Suprapubic skin (tissue), 4 donors: ENCODE measurements around the gene ITGA1. TPM values are rescaled to one million over a fixed set of nuclear protein-coding genes. Genes with fewer than 3 reads are reported as not detected.

ENCODE experiments used
- DNase-seq, 2 donors: peaks; one replicate each; pipeline ENCODE4 v3.0.0-alpha.2; 2019; ENCODE audit warnings: low spot score in 2 of 2
- H3K27ac ChIP-seq: fragments of 200-600 bp; sonication (generic); one replicate; pipeline ENCODE4 v1.5.1; 2019
- H3K27me3 ChIP-seq: fragments of 200-600 bp; sonication (generic); one replicate; pipeline ENCODE4 v1.5.1; 2019
- H3K36me3 ChIP-seq: fragments of 200-600 bp; sonication (generic); one replicate; pipeline ENCODE4 v1.5.1; 2019
- H3K4me1 ChIP-seq: fragments of 200-600 bp; sonication (generic); one replicate; pipeline ENCODE4 v1.5.1; 2019
- H3K4me3 ChIP-seq: fragments of 200-600 bp; sonication (generic); one replicate; pipeline ENCODE4 v1.5.1; 2019; ENCODE audit warnings: mild to moderate bottlenecking
- H3K9me3 ChIP-seq: fragments of 200-600 bp; sonication (generic); one replicate; pipeline ENCODE4 v1.5.1; 2019
- CTCF ChIP-seq, 2 donors: fragments of 200-600 bp in 1 of 2; fragments of 450-650 bp in 1 of 2; sonication (generic) in 1 of 2; IDR thresholded peaks; one replicate each; pipeline ENCODE4 v1.5.1; 2016 to 2019; ENCODE audit warnings: antibody characterized with exemption in 2 of 2, mild to moderate bottlenecking in 1 of 2, moderate library complexity in 1 of 2
- EP300 ChIP-seq: sonication (generic); formaldehyde crosslinking; IDR thresholded peaks from one replicate; pipeline ENCODE4 v1.6.1; 2017; ENCODE audit warnings: antibody characterized with exemption
- POLR2A ChIP-seq, 2 donors: fragments of 450-650 bp; IDR thresholded peaks; one replicate each; pipeline ENCODE4 v1.6.1; 2017; ENCODE audit warnings: antibody characterized with exemption in 2 of 2, mild to moderate bottlenecking in 2 of 2, moderate library complexity in 2 of 2
- POLR2AphosphoS5 ChIP-seq, 3 donors: sonication (generic); formaldehyde crosslinking; IDR thresholded peaks; one replicate each; pipeline ENCODE4 v1.6.1; 2017; ENCODE audit warnings: antibody characterized with exemption in 3 of 3
- WGBS: methylation state at CpG from one replicate; pipeline ENCODE4 v1.1.5; 2018; 5-methylcytosine and 5-hydroxymethylcytosine counted together
- total RNA-seq, 4 donors: library from RNA; depleted of rRNA; stranded (reverse); fragments of >200 nt; gene quantifications; one replicate each; pipeline ENCODE4 v1.1.0, GENCODE V29; 2016

Gene ITGA1
- total RNA-seq, 4 donors from 2014 or later = 2.4 to 9.8 (median 5.9) TPM

DNA sequence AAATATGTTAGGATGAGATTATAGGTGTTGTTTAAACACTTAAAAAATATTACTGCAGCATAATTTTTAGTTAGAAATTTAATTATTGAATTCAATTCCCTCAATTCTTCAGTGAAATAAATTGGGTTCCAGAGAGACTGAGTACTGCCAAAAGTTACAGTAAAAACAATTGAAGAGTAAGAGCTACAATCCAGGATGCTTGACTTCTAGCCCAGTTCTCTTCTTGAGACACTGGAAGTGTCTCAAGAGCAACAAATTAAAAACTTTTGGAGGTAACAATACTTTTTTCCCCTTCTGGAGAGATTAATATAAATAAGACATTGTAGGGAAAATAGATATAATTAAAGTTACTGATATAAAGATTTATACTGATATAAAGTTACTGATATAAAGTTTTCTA is 8.3 kb downstream of the ITGA1 start:
- no peak for DNase-seq
- H3K4me3 ChIP-seq = no peak overlapping the region
- no peak overlapping the region for H3K27ac ChIP-seq
- no peaks in the 10 kb centered on the region for H3K9me3 ChIP-seq
- H3K27me3 ChIP-seq = no peaks in the 10 kb centered on the region
- no peaks in the 10 kb centered on the region for H3K36me3 ChIP-seq
- TF ChIP-seq EP300 = no peak
- no peak for TF ChIP-seq CTCF (IDR thresholded peaks at IDR 0.05)
- no peak for TF ChIP-seq POLR2A (IDR thresholded peaks at IDR 0.05)
- TF ChIP-seq POLR2AphosphoS5 (IDR thresholded peaks at IDR 0.05) = no peak
- peaks cover 26% of the 10 kb centered on the region for H3K4me1 ChIP-seq

- Histone ChIP-seq H3K27ac (no peak overlapping the region), H3K4me3 (no peak overlapping the region), H3K4me1 (peaks cover 32% of the 10 kb centered on the region), H3K27me3 (no peaks in the 10 kb centered on the region), H3K36me3 (no peaks in the 10 kb centered on the region), H3K9me3 (no peaks in the 10 kb centered on the region)
- no peak for TF ChIP-seq POLR2AphosphoS5 (IDR thresholded peaks at IDR 0.05)
- TF ChIP-seq EP300 = no peak
- no peak for TF ChIP-seq POLR2A (IDR thresholded peaks at IDR 0.05)
- TF ChIP-seq CTCF (IDR thresholded peaks at IDR 0.05) = no peak
- no peak for DNase-seq
- WGBS = 74% methylated on average over 2 of the region's 2 CpGs
Observed at GRCh38 chr5:52796516-52797103, 8.9 kb downstream of the ITGA1 start.

DNA sequence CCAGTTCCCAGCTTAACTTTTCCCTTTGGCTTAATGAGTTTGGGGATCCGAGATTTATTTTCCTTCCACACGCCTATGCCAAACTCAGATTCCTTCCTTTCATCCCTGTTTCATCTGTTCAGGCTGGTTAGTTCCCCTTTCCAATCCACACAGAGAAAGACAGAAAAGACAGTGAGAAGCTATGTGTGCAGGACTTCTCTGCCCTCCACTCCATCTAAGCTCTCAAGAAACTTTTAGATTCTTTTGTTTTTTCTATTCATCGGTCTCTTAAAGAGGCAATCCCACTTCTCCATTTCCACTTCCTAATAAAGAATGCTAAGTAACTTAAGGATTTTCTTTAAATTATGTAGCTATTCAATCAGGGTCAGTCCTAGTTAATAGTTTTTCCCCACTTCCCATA is 11.2 kb downstream of the ITGA1 start:
- TF ChIP-seq POLR2A (IDR thresholded peaks at IDR 0.05) (no peak), EP300 (no peak), POLR2AphosphoS5 (IDR thresholded peaks at IDR 0.05) (no peak), CTCF (IDR thresholded peaks at IDR 0.05) (no peak)
- Histone ChIP-seq H3K27ac (peak overlapping the region; percentile 94), H3K9me3 (no peaks in the 10 kb centered on the region), H3K4me1 (peaks cover 53% of the 10 kb centered on the region), H3K27me3 (no peaks in the 10 kb centered on the region), H3K4me3 (peak overlapping the region; percentile 77), H3K36me3 (peaks cover 3% of the 10 kb centered on the region)
- 4% methylated on average over 3 of the region's 3 CpGs for WGBS
- DNase-seq = no peak

GRCh38 chr5:52799358-52799982 is 11.8 kb downstream of the ITGA1 start:
- TF ChIP-seq CTCF (IDR thresholded peaks at IDR 0.05) (no peak), POLR2AphosphoS5 (IDR thresholded peaks at IDR 0.05) (no peak), EP300 (no peak), POLR2A (IDR thresholded peaks at IDR 0.05) (no peak)
- Histone ChIP-seq H3K4me1 (peaks cover 58% of the 10 kb centered on the region), H3K27me3 (no peaks in the 10 kb centered on the region), H3K9me3 (no peaks in the 10 kb centered on the region), H3K27ac (peak overlapping the region; percentile 94), H3K36me3 (peaks cover 3% of the 10 kb centered on the region), H3K4me3 (peak overlapping the region; percentile 77)
- 0% methylated on average over 18 of the region's 19 CpGs for WGBS
- peak in 1 of 2 donors; percentile 64 for DNase-seq

DNA sequence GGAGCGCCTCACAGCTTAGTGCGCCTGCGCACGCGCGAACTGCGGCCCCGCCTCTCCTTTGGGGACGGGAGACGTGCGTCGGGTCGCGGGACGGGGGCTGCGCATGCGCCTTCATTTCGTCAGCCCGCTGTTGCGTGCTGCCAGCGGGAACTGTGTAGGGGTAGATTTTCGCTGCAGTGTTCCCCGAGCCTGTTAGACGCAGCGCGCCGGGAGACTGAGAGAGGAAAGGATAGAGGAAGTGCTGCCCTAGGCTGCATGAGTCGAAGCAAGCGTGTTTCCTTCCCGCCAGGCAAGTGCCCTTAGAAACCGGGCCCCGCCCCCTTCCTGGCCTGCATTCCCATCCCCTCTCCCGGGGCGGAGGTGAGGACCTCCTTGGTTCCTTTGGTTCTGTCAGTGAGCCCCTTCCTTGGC is 12.3 kb downstream of the ITGA1 start:
- H3K4me3 ChIP-seq = peak overlapping the region; percentile 77
- no peaks in the 10 kb centered on the region for H3K27me3 ChIP-seq
- H3K4me1 ChIP-seq = peaks cover 61% of the 10 kb centered on the region
- 3% methylated on average over 14 of the region's 34 CpGs for WGBS
- H3K36me3 ChIP-seq = peaks cover 3% of the 10 kb centered on the region
- peak overlapping the region; percentile 94 for H3K27ac ChIP-seq
- TF ChIP-seq POLR2AphosphoS5 (IDR thresholded peaks at IDR 0.05) (peak in 2 of 3 donors; percentile 13 to 34), POLR2A (IDR thresholded peaks at IDR 0.05) (no peak), CTCF (IDR thresholded peaks at IDR 0.05) (no peak), EP300 (no peak)
- no peaks in the 10 kb centered on the region for H3K9me3 ChIP-seq
- peak; percentile 94 to 95 for DNase-seq
